Midbrain (tissue), 1 donor: ENCODE results near the gene ARF1.

ENCODE experiments used
- DNase-seq: peaks from one replicate; lab custom pipeline; 2025; lab: John Stamatoyannopoulos, UW

The ARF1 gene

GRCh38 chr1:228082214-228082917 is at the start of gene ARF1:
Gene ARF1 (plus strand): TSS chr1:228082708. CDS start chr1:228097115, 14,407 bp downstream.
- DNase-seq = peak; percentile 96

- no peak for DNase-seq
Measured at GRCh38 chr1:228033376-228033775, 49.1 kb upstream of the ARF1 start.

GRCh38 chr1:228034954-228035837 is 47.3 kb upstream of the ARF1 start:
- DNase-seq = no peak

- no peak for DNase-seq
Measured at GRCh38 chr1:228035844-228036243, 46.7 kb upstream of the ARF1 start.

GRCh38 chr1:228036701-228037231 is 45.7 kb upstream of the ARF1 start:
- DNase-seq = no peak

- no peak for DNase-seq
Measured at GRCh38 chr1:228037401-228038386, 44.8 kb upstream of the ARF1 start.

- no peak for DNase-seq
Measured at GRCh38 chr1:228038387-228039005, 44.0 kb upstream of the ARF1 start.

- no peak for DNase-seq
Measured at GRCh38 chr1:228039006-228039903, 43.3 kb upstream of the ARF1 start.

- DNase-seq = no peak
Measured at GRCh38 chr1:228039986-228040385, 42.5 kb upstream of the ARF1 start.

GRCh38 chr1:228041316-228041715 is 41.2 kb upstream of the ARF1 start:
- no peak for DNase-seq

GRCh38 chr1:228042508-228042907 is 40.0 kb upstream of the ARF1 start:
- no peak for DNase-seq

GRCh38 chr1:228043281-228043848 is 39.1 kb upstream of the ARF1 start:
- no peak for DNase-seq

- no peak for DNase-seq
Measured at GRCh38 chr1:228044961-228045360, 37.5 kb upstream of the ARF1 start.

- no peak for DNase-seq
Measured at GRCh38 chr1:228045405-228045804, 37.1 kb upstream of the ARF1 start.

- no peak for DNase-seq
Measured at GRCh38 chr1:228045871-228046270, 36.6 kb upstream of the ARF1 start.

- DNase-seq = no peak
Measured at GRCh38 chr1:228046421-228047182, 35.9 kb upstream of the ARF1 start.

GRCh38 chr1:228047183-228047466 is 35.4 kb upstream of the ARF1 start:
- DNase-seq = no peak

GRCh38 chr1:228048120-228048519 is 34.4 kb upstream of the ARF1 start:
- no peak for DNase-seq

GRCh38 chr1:228048659-228049298 is 33.7 kb upstream of the ARF1 start:
- no peak for DNase-seq
